ENCODE data around the gene LCE5A.
"Not testable (repeated sequence)": the region's sequence is repeated elsewhere in the genome, so short reads cannot be mapped to it uniquely, and the experiment has no call there.

The LCE5A gene

GRCh38 chr1:152548358-152548757 lies 37.8 kb downstream of the LCE5A start:
- TF ChIP-seq SCRT2 (tag by site-specific recombination; IDR thresholded peaks at IDR 0.05) (peak; percentile 69), SCRT1 (tag by site-specific recombination; IDR thresholded peaks at IDR 0.05; ENCODE audit: borderline replicate concordance) (peak; percentile 62)
- H3K27ac ChIP-seq (ENCODE audit: extremely low read depth, low read depth, low read length); H3K4me1 ChIP-seq (ENCODE audit: control insufficient read depth, insufficient read depth, low read length); POLR2A ChIA-PET; H3K9me3 ChIP-seq (ENCODE audit: control insufficient read depth, insufficient read depth, low read depth, low read length); H3K36me3 ChIP-seq (ENCODE audit: control insufficient read depth in 2 of 2, insufficient read depth in 1 of 2, low read length in 2 of 2); H3K4me3 ChIP-seq (ENCODE audit: low read depth, low read length): not testable (repeated sequence)
- CTCF ChIA-PET, result interaction anchor here (1.3 kb wide), 1 partner anchor 12 kb away, joined by 3 read pairs; no protein-coding TSS in a partner anchor
